ENCODE measurements around the gene HASPIN. TPM values are rescaled to one million over a fixed set of nuclear protein-coding genes. Genes with fewer than 3 reads are reported as not detected.

HASPIN gene
- total and polyA plus RNA-seq, 2 of the 8 experiments (the other 6 are each of a cell fraction or from before 2014, with no cell fraction given), result 7.8 to 29.5 TPM

DNA sequence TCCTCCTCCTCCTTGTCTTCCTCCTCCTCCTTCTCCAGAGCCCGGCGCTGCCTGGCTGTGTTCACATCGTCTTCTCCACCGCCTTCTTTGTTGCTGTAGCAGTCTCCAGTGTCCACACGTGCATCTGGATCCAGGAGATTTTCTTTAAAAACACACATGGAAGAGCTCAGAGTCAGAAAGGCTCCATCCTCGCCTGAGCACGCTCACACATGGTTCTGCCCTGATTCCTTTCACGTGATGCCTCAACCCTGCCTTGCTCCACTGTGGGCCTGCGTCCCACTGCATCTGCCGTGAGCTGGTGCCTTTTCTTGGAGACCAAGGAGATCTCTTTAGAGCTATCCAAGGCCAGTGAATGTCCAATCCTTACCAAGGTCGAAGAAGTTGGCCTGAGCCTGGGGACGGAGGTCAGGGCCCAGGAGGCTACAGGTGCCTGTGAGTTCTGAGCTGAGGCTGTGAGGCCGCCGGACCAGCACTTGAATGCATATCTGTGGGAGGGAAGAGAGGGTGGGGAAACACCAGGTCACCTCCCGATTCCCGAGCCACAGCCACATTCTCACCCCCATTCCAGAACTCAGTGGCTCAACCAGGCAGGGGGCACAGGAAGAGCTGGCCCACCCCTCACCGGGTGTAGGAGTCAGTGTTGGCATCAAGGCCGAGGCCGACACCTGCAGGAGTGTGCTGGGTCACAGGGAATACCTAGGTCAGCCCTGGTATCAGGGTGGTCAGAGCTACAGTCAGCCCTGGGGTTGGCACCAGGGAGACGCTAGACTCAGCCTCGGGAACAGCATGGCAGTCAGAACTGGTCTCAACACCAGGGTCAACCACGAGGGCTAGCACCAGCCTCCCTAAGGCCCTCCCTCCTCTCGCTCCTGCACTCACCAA lies 37.6 kb downstream of the HASPIN start:
- no peak overlapping the region for H3K27ac ChIP-seq (ENCODE audit: low read depth, low read length)
- no peaks in the 10 kb centered on the region for H3K79me1 ChIP-seq (ENCODE audit: low read depth, low read length)
- no peak overlapping the region for H2BK20ac ChIP-seq (ENCODE audit: low read length)
- no peak overlapping the region for H2AFZ ChIP-seq (ENCODE audit: low read length)
- H3K4me3 ChIP-seq (ENCODE audit: extremely low read depth in 1 of 4, insufficient read depth in 2 of 4, low read depth in 3 of 4, low read length in 4 of 4), result no peak overlapping the region
- no peaks in the 10 kb centered on the region for H3K23me2 ChIP-seq (ENCODE audit: low read depth, low read length)
- ChIA-PET POLR2A (ENCODE audit: partially characterized antibody) (interaction anchor here (0.7 to 1.3 kb wide), 2 partner anchors 10 kb away, joined by 3 read pairs; no protein-coding TSS in a partner anchor), CTCF (ENCODE audit: partially characterized antibody) (interaction anchor here (1.1 to 3.5 kb wide), 6 partner anchors 11 to 156 kb away, joined by 3 to 14 read pairs (median 4); no protein-coding TSS in a partner anchor)
- H2BK5ac ChIP-seq (ENCODE audit: low read depth, low read length), result no peak overlapping the region
- no peak overlapping the region for H4K91ac ChIP-seq (replicated peaks; ENCODE audit: insufficient read length, low read length)
- no peak overlapping the region for H3K23ac ChIP-seq (ENCODE audit: insufficient read length)
- DNase-seq (ENCODE audit: low read depth in 1 of 2, low spot score in 2 of 2), result no peak
- no peak overlapping the region for H4K8ac ChIP-seq (ENCODE audit: extremely low read depth, insufficient read depth, low read length)
- no peaks in the 10 kb centered on the region for H3K4me1 ChIP-seq (replicated peaks in 1 of 4; ENCODE audit: control insufficient read depth in 3 of 4, insufficient read depth in 4 of 4, low read length in 3 of 4)
- no peak overlapping the region for H2BK12ac ChIP-seq (ENCODE audit: low read depth, low read length)
- no peak overlapping the region for H3K9ac ChIP-seq (replicated peaks in 1 of 4; ENCODE audit: extremely low read depth in 1 of 4, low read depth in 3 of 4, low read length in 3 of 4)
- no peak overlapping the region for H3K14ac ChIP-seq (ENCODE audit: insufficient read length)
- no peak overlapping the region for H2AK5ac ChIP-seq (ENCODE audit: low read depth, low read length)
- H3K4ac ChIP-seq (replicated peaks; ENCODE audit: insufficient read length, low read depth, low read length), result no peak overlapping the region
- H3K36me3 ChIP-seq (ENCODE audit: control insufficient read depth in 2 of 4, insufficient read depth in 4 of 4, low read length in 3 of 4), result no peaks in the 10 kb centered on the region
- no peaks in the 10 kb centered on the region for H4K20me1 ChIP-seq (replicated peaks in 1 of 2; ENCODE audit: control insufficient read depth in 1 of 2, insufficient read depth in 2 of 2, low read length in 2 of 2)
- H3K79me2 ChIP-seq (ENCODE audit: control insufficient read depth in 1 of 2, insufficient read depth in 2 of 2, low read length in 2 of 2), result no peaks in the 10 kb centered on the region
- no peak overlapping the region for H3K18ac ChIP-seq (ENCODE audit: extremely low read depth, low read length)
- H3K56ac ChIP-seq (replicated peaks; ENCODE audit: insufficient read length, low read depth, low read length), result no peak overlapping the region
- H2BK15ac ChIP-seq (ENCODE audit: low read length), result no peak overlapping the region
- no peak overlapping the region for H3K4me2 ChIP-seq (ENCODE audit: insufficient read depth in 1 of 2, low read depth in 2 of 2, low read length in 2 of 2)
- H2BK120ac ChIP-seq (replicated peaks; ENCODE audit: low read depth, low read length), result no peak overlapping the region
- no peak overlapping the region for H4K5ac ChIP-seq (ENCODE audit: insufficient read length, low read depth, low read length)
- peaks cover 0 to 3% of the 10 kb centered on the region in 2 experiments; a peak in 1 of 4 replicates for H3K9me3 ChIP-seq (ENCODE audit: insufficient read depth in 2 of 2, low read depth in 1 of 2, low read length in 1 of 2)
- WGBS, 2 experiments (ENCODE audit: extremely low coverage in 1 of 2, insufficient coverage in 1 of 2, insufficient read length in 1 of 2, insufficient replicate concordance in 2 of 2, low coverage in 1 of 2, low lambda C conversion rate in 2 of 2, missing lambda C conversion rate in 1 of 2), result 92% methylated on average over 23 of the region's 23 CpGs; no CpG with 5 or more reads in 1 of the 2 experiments
- H3K27me3 ChIP-seq (replicated peaks in 1 of 4; ENCODE audit: control insufficient read depth in 3 of 4, extremely low read depth in 1 of 4, insufficient read depth in 3 of 4, low read length in 3 of 4), result no peaks in the 10 kb centered on the region
- no peak for FAIRE-seq
- TF ChIP-seq, protein P1, sequence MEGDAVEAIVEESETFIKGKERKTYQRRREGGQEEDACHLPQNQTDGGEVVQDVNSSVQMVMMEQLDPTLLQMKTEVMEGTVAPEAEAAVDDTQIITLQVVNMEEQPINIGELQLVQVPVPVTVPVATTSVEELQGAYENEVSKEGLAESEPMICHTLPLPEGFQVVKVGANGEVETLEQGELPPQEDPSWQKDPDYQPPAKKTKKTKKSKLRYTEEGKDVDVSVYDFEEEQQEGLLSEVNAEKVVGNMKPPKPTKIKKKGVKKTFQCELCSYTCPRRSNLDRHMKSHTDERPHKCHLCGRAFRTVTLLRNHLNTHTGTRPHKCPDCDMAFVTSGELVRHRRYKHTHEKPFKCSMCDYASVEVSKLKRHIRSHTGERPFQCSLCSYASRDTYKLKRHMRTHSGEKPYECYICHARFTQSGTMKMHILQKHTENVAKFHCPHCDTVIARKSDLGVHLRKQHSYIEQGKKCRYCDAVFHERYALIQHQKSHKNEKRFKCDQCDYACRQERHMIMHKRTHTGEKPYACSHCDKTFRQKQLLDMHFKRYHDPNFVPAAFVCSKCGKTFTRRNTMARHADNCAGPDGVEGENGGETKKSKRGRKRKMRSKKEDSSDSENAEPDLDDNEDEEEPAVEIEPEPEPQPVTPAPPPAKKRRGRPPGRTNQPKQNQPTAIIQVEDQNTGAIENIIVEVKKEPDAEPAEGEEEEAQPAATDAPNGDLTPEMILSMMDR (IDR thresholded peaks at IDR 0.05; ENCODE audit: control extremely low read depth in 1 of 3, insufficient read depth in 1 of 3, low read depth in 1 of 3, low read length in 3 of 3), result no peak
- TF ChIP-seq ASH2L (IDR thresholded peaks at IDR 0.05; ENCODE audit: low read length) (no peak), SP1 (IDR thresholded peaks at IDR 0.05; ENCODE audit: low read depth, low read length) (no peak), CHD1 (IDR thresholded peaks at IDR 0.05; ENCODE audit: low read depth, low read length) (no peak), SP4 (IDR thresholded peaks at IDR 0.05; ENCODE audit: low read length) (no peak), BCL11A (IDR thresholded peaks at IDR 0.05; ENCODE audit: low read depth in 2 of 2, low read length in 2 of 2) (no peak), JUND (IDR thresholded peaks at IDR 0.05; ENCODE audit: low read length) (no peak), NRF1 (IDR thresholded peaks at IDR 0.05; ENCODE audit: low read depth, low read length) (no peak)
- TF ChIP-seq, protein P2, sequence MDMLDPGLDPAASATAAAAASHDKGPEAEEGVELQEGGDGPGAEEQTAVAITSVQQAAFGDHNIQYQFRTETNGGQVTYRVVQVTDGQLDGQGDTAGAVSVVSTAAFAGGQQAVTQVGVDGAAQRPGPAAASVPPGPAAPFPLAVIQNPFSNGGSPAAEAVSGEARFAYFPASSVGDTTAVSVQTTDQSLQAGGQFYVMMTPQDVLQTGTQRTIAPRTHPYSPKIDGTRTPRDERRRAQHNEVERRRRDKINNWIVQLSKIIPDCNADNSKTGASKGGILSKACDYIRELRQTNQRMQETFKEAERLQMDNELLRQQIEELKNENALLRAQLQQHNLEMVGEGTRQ (IDR thresholded peaks at IDR 0.05; ENCODE audit: low read length), result no peak

Data from H1 (cell line).